Stimulated activated CD4-positive, alpha-beta T cell treated with anti-CD3 and anti-CD28 coated beads, TNF-alpha, amount 100 ng/mL, for 4 hours (primary cell): ENCODE results near the gene ADCY2.

Source experiments
- DNase-seq, 3 experiments: peaks; one replicate each; pipeline ENCODE4 v3.0.0-alpha.2; 2020; ENCODE audit warnings: low read depth in 3 of 3

The ADCY2 gene

GRCh38 chr5:7664208-7664607 is 268.3 kb downstream of the ADCY2 start:
- DNase-seq: no peak

- no peak for DNase-seq
Measured at GRCh38 chr5:7667216-7667767, 271.4 kb downstream of the ADCY2 start.

- DNase-seq: no peak
Measured at GRCh38 chr5:7668161-7668560, 272.2 kb downstream of the ADCY2 start.

GRCh38 chr5:7668627-7669026 is 272.7 kb downstream of the ADCY2 start:
- no peak for DNase-seq

GRCh38 chr5:7671381-7671993 is 275.5 kb downstream of the ADCY2 start:
- DNase-seq: no peak

- no peak for DNase-seq
Measured at GRCh38 chr5:7673658-7674057, 277.7 kb downstream of the ADCY2 start.

- DNase-seq: no peak
Measured at GRCh38 chr5:7676455-7676854, 280.5 kb downstream of the ADCY2 start.

- no peak for DNase-seq
Measured at GRCh38 chr5:7678030-7678429, 282.1 kb downstream of the ADCY2 start.

GRCh38 chr5:7679663-7680062 is 283.7 kb downstream of the ADCY2 start:
- DNase-seq: no peak

- DNase-seq: no peak
Measured at GRCh38 chr5:7680260-7680659, 284.3 kb downstream of the ADCY2 start.

GRCh38 chr5:7682379-7682778 is 286.4 kb downstream of the ADCY2 start:
- DNase-seq: no peak

- no peak for DNase-seq
Measured at GRCh38 chr5:7683753-7684152, 287.8 kb downstream of the ADCY2 start.

- no peak for DNase-seq
Measured at GRCh38 chr5:7684826-7685225, 288.9 kb downstream of the ADCY2 start.

- DNase-seq: no peak
Measured at GRCh38 chr5:7686794-7687193, 290.9 kb downstream of the ADCY2 start.

GRCh38 chr5:7690557-7690956 is 294.6 kb downstream of the ADCY2 start:
- no peak for DNase-seq

GRCh38 chr5:7705261-7705660 is 309.3 kb downstream of the ADCY2 start:
- no peak for DNase-seq

- DNase-seq: no peak
Measured at GRCh38 chr5:7705736-7706135, 309.8 kb downstream of the ADCY2 start.

GRCh38 chr5:7706256-7706655 is 310.3 kb downstream of the ADCY2 start:
- DNase-seq: no peak

GRCh38 chr5:7714119-7714518 is 318.2 kb downstream of the ADCY2 start:
- DNase-seq: no peak

- no peak for DNase-seq
Measured at GRCh38 chr5:7714697-7715096, 318.8 kb downstream of the ADCY2 start.

- DNase-seq: no peak
Measured at GRCh38 chr5:7717691-7718090, 321.8 kb downstream of the ADCY2 start.

GRCh38 chr5:7728076-7728475 is 332.1 kb downstream of the ADCY2 start:
- DNase-seq: no peak

- no peak for DNase-seq
Measured at GRCh38 chr5:7741415-7742065, 345.6 kb downstream of the ADCY2 start.

GRCh38 chr5:7742241-7742656 is 346.3 kb downstream of the ADCY2 start:
- DNase-seq: no peak
